Caki2 (cell line): ENCODE data around the gene PNRC2. TPM values are rescaled to one million over a fixed set of nuclear protein-coding genes. Genes with fewer than 3 reads are reported as not detected.
"Not testable (repeated sequence)": the region's sequence is repeated elsewhere in the genome, so short reads cannot be mapped to it uniquely, and the experiment has no call there.

Source experiments
- DNase-seq: peaks from one replicate; pipeline ENCODE4 v3.0.0-alpha.2; 2015; ENCODE audit warnings: low read depth
- in situ Hi-C: cut with HindIII; loops from 2 replicates; pipeline ENCODE4 v1.10.0; 2016; ENCODE audit warnings: low sequenced_read_pairs, low pct_unique_long_range_greater_than_20kb, mixed read lengths
- total RNA-seq: library from RNA; depleted of rRNA; stranded (reverse); fragments of >200 nt; shearing (Covaris generic); gene quantifications from 2 replicates; pipeline ENCODE4 v1.2.3, GENCODE V29; 2014; ENCODE audit warnings: low replicate concordance

Gene PNRC2
- total RNA-seq, 1 experiment from 2014 or later = 22.0 TPM

DNA sequence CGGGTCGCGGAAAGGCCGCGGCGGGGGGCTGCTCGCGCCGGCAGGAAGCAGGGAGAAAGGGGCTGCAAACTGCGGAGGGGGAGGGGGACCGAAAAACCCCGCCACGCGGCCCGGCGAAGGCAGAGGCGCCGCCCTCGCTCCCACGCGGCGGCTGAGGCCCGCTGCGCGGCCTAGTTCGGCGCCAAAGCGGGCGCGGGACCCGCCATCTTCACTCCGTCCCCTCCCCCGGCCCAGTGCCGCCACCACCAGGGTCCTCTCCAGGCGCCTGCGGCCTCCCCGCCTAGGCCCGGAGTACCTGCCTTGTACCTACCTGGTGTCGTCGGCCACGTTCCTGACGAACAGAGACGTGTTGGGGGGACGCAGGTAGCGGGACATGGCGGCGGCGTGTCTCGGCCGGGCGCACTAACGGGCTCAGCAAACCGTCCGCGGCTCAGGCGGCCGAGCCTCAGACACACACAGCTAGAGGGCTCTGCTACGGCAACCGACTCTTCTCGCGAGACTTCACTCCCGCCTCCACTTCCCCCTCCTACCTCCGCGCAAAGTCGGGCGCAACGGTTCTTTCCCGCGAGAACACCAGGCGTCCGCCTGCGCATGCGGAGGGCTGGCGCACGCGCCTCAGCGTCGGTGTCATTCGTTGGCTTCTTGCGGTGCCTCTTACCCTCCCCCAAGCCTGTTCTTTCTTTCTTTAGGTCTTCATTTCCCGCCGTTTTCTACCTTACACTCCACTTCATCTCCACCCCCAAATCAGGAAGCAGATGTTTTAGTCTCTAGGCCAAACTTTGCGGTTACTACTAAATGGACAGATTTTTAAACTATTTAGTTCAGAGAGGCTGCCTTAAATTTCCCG is 20.5 kb downstream of the PNRC2 start, which contains the start of gene SRSF10:
Gene SRSF10, minus strand, starts transcription at position 447 of the 847 bp plus-strand sequence. Its CDS starts 72 bp downstream, at position 375.
- DNase-seq = peak; percentile 99
- in situ Hi-C loops = no loop called here

DNA sequence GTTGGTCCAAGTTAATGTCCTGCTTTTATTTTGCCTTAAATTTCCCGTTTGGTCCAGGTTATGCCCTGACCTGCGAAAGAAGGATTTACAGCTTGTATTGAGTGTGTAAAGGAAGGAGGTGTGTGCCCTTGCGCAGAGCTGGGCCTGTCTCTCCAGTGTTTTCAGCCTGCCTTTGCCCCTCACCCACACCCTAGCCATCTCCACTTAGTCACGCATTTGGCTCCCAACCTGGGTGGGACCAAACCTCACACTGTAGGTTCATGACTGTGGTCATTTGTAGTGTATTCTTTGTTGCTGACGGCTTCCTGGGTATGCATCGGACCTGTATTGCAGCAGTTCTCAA is 21.1 kb downstream of the PNRC2 start:
- DNase-seq = peak; percentile 90
- in situ Hi-C loops = no loop called here

DNA sequence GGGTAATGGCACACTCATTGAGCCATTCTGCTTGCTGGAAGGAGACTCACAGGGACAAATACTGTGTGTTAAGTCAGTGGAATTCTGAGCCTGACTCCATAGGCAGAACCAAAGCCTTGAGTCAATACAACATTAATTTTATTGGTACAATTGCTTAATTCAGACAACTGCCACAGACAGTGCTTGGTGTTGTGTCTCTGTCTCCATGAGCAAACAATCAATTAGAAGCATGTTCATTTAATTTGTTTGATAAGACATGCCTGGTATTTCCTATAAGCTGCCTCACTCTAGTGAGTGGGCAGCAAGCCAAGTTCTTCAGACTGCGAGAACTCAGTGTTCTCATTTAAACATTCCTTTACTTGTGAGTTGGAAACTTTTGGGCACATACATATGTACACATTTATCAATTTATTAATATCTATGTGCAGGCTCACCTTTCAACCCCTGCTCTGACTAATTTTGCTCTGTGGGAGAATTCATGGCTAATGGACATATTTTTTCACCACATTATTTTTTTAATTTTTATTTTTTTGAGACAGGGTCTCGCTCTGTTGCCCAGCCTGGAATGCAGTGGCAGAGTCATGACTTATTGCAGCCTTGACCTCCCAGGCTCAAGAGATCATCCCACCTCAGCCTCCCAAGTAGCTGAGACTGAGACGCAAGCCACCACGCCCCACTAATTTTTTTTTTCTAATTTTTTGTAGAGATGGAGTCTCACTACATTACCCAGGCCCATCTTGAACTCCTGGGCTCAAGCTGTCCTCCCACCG is 25.0 kb downstream of the PNRC2 start:
- peak; percentile 81 for DNase-seq
- in situ Hi-C loops = no loop called here

DNA sequence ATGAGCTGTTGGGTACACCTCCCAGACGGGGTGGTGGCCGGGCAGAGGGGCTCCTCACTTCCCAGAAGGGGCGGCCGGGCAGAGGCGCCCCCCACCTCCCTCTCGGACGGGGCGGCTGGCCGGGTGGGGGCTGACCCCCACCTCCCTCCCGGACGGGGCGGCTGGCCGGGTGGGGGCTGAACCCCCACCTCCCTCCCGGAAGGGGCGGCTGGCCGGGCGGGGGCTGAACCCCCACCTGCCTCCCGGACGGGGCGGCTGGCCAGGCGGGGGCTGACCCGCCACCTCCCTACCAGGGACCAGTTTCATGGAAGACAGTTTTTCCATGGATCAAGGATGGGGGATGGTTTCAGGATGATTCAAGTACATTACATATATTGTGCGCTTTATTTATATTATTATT is 27.4 kb downstream of the PNRC2 start:
- in situ Hi-C loops, DNase-seq: not testable (repeated sequence)

DNA sequence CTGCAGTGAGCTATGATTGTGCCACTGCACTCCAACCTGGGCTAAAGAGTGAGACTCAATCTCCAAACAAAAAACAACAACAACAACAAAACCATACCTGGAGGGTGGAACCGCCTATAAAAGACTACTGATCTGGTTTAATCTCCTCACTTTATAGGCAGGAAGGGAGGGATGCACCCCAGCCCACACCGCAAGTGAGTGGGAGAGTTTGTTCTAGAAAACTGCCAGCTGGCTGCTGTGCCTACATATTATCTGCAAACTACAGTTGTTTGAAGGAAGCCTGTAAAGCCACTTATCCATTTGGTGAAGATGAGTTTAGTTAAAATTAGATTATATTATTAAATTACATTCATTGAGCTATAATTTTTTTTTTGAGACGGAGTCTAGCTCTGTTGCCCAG is 29.6 kb downstream of the PNRC2 start:
- DNase-seq = no peak
- in situ Hi-C loops = no loop called here

DNA sequence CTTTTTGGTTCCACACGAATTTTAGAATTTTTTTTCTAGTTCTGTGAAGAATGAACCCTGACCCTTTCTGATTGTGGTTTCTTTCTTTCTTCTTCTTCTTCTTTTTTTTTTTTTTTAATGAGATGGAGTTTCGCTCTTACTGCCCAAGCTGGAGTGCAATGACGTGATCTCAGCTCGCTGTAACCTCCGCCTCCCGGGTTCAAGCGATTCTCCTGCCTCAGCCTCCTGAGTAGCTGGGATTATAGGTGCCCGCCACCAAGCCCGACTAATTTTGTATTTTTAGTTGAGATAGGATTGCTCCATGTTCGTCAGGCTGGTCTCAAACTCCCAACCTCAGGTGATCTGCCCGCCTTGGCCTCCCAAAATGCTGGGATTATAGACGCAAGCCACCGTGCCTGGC is 32.4 kb downstream of the PNRC2 start:
- DNase-seq, in situ Hi-C loops: not testable (repeated sequence)

DNA sequence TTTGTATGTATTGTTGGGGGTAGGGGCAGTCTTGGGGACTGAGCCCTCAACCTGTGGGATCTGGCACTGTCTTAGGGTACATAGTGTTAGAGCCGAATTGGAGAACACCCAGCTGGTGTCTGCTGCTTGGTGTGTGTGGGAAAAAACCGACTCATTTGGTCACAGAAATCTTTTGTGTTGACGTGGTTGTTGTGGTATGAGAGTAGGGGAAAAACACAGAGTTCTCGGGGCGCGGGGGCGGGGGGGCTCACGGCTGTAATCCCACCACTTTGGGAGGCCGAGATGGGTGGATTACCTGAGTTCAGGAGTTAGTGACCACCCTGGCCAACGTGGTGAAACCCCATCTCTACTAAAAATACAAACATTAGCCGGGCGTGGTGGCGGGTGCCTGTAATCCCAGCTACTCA is 35.8 kb downstream of the PNRC2 start:
- no peak for DNase-seq
- in situ Hi-C loops = no loop called here

DNA sequence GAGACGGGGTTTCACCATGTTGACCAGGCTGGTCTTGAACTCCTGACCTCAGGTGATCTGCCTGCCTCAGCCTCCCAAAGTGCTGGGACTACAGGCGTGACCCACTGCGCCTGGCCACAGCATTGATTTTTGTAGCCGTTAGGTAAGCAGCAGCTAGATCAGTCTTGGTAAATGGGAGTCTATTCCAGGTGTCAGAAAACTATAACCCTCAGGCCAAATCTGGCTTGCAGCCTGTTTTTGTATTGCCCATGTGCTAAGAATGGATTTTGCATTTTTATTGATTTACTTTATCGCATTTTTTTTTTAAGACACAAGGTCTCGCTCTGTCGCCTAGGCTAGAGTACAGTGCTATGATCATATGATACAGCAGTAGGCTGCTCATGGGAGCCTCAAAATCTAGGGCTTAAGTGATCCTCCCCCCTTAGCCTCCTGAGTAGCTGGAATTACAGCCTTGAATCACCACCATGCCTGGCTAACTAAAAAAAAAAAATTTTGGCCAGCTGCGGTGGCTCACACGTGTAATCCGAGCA is 37.1 kb downstream of the PNRC2 start:
- no peak for DNase-seq
- in situ Hi-C loops = no loop called here

DNA sequence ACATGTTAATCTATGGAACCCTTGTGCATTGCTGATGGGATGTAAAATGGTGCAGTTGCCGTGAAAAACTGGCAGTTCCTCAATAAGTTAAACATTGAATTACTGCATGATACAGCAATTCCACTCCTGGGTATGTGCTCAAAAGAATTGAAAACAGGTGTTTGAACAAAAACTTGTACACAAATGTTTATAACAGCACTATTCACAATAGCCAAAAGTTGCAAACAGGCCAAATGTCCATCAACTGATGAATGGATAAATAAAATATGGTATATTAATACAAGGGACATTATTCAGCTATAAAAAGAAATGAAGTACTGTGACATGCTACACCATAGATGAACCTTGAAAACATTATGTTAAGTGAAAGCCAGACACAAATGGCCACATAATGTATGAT is 38.2 kb downstream of the PNRC2 start:
- in situ Hi-C loops = no loop called here
- no peak for DNase-seq

DNA sequence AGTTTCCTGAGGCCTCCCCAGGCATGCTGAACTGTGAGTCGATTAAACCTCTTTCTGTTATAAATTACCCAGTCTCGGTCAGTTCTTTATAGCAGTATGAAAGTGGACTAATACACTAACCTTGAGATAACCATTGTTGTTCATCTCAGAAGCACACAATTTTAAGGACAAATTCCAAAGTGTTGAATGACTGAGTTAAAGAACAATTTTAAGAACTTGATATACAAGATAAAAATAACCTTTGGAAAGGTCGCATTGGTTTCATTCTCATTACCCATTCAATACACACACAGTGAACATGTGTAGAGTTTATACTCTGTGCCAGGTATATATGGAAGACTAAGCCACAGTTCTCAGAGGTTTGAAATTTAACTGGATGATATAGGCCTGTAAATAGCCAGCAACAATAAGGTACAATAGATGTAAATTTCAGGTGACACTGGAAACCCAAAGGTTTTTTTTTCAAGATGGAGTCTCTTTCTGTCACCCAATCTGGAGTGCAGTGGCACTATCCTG is 39.6 kb downstream of the PNRC2 start:
- DNase-seq = no peak
- in situ Hi-C loops = no loop called here

DNA sequence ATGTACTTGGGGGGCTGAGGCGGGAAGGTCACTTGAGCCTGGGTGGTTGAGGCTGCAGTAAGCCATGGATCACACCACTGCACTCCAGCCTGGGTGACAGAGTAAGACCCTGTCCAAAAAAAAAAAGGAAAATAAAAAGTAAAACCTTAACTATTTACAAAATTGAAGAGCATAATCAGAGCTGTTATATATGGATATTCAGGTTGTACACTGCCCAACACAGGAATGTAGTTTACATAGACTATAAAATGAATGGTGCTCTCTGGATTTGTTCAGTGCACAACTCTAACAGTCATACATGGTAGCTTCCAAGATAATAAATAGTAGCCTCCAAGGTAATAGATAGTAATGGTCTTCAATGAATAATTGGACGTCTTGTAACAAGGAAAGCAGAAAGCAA is 43.1 kb downstream of the PNRC2 start:
- DNase-seq = no peak
- in situ Hi-C loops = no loop called here

DNA sequence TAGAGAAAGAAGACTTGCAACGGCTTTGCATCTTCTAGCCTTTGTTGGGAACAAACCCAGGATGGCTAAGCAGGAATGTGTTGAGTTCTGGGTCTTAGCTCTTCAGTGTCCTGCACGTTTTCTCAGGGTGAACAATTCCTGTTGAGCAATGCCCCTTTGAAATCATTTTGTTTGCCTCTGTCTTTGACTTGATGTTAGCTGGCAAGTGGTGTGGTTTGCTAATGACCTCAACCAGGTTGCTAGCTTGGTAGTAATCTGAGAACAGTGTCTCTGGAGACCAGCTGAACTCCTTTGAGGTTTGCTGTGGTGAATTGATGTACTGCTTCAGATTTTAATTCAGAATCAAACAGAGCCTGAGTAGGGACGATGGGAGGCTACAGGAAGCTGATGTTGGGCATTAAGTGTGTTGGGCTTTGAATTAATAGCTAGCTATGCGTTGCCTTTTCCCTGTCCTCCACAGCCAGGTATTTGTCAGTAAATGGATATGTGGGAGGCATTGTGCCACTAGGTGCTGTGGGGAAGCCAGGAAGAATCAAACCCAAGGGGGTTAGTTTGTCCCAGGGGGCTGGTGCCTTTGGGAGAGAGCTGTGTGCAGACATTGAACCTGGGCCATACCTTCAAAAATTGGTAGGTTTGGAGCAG is 43.8 kb downstream of the PNRC2 start:
- DNase-seq = no peak
- in situ Hi-C loops = no loop called here

DNA sequence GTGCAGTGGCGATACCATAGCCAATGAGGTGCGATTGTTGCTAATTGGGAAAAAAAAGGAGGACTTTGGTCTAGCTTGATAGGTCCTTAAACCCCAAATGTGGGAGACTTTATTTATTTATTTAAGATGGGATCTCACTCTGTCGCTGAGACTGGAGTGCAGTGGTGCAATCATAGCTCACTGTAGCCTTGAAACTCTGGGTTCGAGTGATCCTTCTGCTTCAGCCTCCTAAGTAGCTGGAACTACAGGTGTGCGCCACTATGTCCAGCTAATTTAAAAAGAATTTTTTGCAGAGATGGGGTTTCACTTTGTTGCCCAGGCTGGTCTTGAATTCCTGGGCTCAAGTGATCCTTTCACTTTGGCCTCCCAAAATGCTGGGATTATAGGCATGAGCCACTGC is 44.5 kb downstream of the PNRC2 start:
- DNase-seq = no peak
- in situ Hi-C loops = no loop called here

DNA sequence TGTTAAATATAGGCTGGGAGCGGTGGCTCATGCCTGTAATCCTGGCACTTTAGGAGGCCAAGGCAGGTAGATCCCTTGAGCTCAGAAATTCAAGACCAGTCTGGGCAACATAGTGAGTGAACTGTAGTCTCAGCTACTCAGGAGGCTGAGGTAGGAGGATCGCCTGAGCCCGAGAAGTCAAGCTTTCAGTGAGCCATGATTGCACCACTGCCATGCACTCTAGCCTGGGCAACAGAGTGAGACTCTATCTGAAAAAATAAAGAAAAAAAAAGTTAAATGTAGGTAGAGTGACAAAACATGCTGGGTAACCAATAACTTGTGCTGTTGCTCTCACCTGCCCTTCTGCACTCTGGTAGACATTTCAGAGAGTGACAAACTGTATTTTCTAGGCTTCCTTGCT is 45.5 kb downstream of the PNRC2 start:
- in situ Hi-C loops = no loop called here

DNA sequence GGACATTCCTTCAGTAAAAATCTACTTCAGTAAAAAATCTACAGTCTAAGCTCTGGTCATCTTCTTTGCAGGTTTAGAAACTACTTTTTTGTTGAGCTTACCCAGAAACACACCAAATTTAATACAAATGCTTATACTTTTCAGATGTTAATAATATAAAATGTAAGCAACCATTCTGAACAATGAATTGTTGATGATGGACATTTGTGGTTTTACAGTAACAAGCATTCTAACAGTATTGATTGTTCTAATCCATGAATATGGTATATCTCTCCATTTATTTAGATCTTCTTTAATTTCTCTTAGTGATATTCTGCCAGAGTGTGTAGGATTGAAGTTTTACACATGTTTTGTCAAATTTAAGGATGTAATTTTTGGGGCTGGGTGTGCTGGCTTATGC is 47.5 kb downstream of the PNRC2 start:
- no peak for DNase-seq
- in situ Hi-C loops = no loop called here

More for the DNA sequence above, 45.5 kb downstream of the PNRC2 start:
- DNase-seq = no peak

DNA sequence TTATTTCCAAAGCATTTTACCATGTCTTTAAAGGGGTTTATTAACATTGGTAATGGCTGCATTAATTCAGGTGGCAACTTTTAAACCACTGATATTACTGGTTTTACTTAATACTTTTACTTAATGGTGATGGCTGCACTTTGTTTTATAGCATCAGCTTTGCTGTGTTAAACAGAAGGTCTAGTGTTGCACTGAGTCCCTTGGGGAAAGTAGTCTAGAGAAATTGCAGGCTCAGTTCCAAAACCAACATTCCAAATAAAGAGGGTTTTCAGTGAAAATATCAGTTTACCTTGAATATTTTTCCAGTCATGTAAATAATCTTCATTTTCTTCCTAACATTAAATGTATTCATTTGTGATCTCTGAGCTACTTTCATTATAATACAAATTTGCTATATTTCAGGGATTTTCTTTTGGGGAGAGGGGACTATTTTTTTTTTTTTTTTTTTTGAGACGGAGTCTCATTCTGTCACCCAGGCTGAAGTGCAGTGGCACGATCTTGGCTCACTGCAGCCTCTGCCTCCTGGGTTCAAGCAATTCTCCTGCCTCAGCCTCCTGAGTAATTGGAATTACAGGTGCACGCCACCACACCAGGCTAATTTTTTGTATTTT is 49.1 kb downstream of the PNRC2 start:
- DNase-seq = not testable (repeated sequence)

DNA sequence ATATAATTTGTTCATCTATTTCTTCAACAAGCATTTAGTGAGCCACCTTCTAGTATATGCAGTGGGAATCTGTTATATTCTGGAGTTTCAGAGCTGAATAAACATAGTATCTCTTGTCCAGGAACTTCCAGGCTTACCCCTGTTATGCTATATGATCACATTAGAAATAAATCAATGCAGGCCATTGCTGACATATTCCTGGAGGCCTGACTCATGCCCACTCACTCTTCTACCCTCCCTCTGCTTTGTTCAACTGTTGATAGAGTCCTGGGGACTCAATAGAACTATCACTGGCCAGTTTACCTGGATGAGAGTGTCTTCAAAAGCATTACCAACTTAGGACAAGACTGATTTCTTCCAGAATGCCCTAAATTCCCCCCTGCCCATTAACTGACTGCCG is 49.8 kb downstream of the PNRC2 start:
- in situ Hi-C loops = no loop called here
- DNase-seq = peak; percentile 69

More for the DNA sequence above, 49.1 kb downstream of the PNRC2 start:
- in situ Hi-C loops = not testable (repeated sequence)

DNA sequence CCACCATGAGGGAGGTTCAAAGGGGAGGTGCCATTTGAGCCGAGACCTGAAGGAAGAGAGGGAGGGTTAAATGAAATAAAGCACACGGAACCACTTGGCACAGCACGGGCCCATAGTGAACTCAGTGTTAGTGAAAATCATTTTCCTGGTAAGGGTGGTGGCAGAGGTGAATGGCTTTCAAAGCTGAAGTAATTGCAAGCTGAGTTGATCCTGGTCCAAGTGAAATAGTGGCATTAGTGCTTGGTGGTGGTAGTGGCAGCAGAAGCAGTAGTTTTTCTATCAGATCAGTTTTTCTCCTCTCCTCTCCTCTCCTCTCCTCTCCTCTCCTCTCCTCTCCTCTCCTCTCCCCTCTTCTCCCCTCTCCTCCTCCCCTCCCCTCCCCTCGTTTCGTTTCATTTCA is 51.0 kb downstream of the PNRC2 start:
- DNase-seq = no peak
- in situ Hi-C loops = no loop called here
